Measurements from ENCODE around the gene TMEM63A. TPM values are rescaled to one million over a fixed set of nuclear protein-coding genes. Genes with fewer than 3 reads are reported as not detected.

Gene TMEM63A
- polyA plus RNA-seq, 1 donor from 2014 or later: not detected

DNA sequence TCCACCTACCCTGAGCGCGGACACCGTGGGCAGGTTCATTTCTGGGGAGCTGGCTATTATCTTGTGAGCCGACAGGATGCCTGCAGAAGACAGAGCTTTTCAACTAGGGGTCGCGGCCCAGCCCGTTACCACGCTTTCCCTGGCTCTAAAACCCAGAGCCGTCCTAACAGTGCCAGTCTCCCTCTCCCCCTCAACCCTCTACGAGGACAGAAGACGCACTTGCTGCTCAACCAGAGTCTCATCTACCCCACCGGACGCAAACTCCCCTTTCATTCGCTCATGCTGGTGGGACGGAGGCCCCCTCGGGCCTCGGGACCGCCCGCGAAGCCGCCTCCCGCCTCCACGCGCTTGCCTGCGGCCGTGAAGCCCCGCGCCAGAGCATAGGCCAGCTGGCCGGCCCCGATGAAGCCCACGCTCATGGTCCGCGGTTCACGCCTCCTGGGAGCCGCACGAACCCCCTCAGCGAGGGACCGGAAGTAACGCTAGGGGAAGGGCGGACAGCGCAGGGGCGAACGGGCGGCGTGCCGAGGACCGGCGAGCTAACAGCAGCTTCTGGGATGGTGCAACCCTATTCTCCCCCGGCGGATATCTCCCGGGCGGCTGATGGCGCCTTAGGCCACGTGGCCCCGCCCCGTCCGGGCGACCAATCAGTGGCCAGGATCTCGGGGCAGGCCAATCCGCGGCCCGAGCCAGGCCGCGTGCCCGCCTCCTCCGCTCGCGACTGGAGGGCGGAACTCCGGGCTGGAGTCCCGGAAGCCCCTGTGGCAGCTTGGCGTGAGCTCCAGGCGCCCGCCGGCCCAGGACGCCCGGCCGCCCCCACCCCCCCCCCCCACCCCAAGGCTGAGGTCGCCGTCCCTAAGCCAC, 41.7 kb upstream of the TMEM63A start, which contains the start of gene PYCR2:
PYCR2 (minus strand) TSS at position 559 of the 864 bp plus-strand sequence; CDS start at position 419, 140 bp downstream.
- Histone ChIP-seq H3K4me2 (ENCODE audit: low read length) (peak within 1 kb of the TSS; percentile 88), H3K27ac (ENCODE audit: low read length) (peak within 1 kb of the TSS; percentile 84), H3F3A (ENCODE audit: insufficient read depth, low read length, poor library complexity, severe bottlenecking) (no peaks in the 10 kb centered on the region), H3K4me3 (ENCODE audit: low read length) (peak within 1 kb of the TSS; percentile 87), H3K79me2 (replicated peaks; ENCODE audit: insufficient read depth, low read length) (peaks cover 6% of the 10 kb centered on the region), H3K36me3 (ENCODE audit: insufficient read depth, low read length) (no peaks in the 10 kb centered on the region), H3K9ac (ENCODE audit: low read length) (peak within 1 kb of the TSS; percentile 91), H2AFZ (ENCODE audit: low read depth, low read length) (peak within 1 kb of the TSS; percentile 91), H3K9me2 (ENCODE audit: insufficient read depth, low read length) (no peaks in the 10 kb centered on the region), H3K9me3 (ENCODE audit: low read length) (no peaks in the 10 kb centered on the region), H4K20me1 (ENCODE audit: insufficient read depth) (no peaks in the 10 kb centered on the region), H3K27me3 (ENCODE audit: insufficient read depth, low read depth, low read length) (no peaks in the 10 kb centered on the region)
- no peak for TF ChIP-seq TAF1 (IDR thresholded peaks at IDR 0.05; ENCODE audit: low read depth)
- TF ChIP-seq RAD21 (conservative IDR thresholded peaks at IDR 0.05): peak; percentile 50
- TF ChIP-seq MXI1 (conservative IDR thresholded peaks at IDR 0.05; ENCODE audit: poor library complexity, severe bottlenecking): peak; percentile 92
- no peak for TF ChIP-seq EZH2 (IDR thresholded peaks at IDR 0.05; ENCODE audit: borderline replicate concordance, insufficient read depth, low read length, poor library complexity, severe bottlenecking)
- peak; percentile 82 for TF ChIP-seq REST (IDR thresholded peaks at IDR 0.05; ENCODE audit: borderline replicate concordance)
- peak; percentile 93 for TF ChIP-seq POLR2AphosphoS5 (IDR thresholded peaks at IDR 0.05)
- peak; percentile 42 for TF ChIP-seq EP300 (conservative IDR thresholded peaks at IDR 0.05; ENCODE audit: poor library complexity, severe bottlenecking)
- TF ChIP-seq SMC3 (conservative IDR thresholded peaks at IDR 0.05; ENCODE audit: poor library complexity): peak; percentile 62
- TF ChIP-seq CTCF (IDR thresholded peaks at IDR 0.05; ENCODE audit: poor library complexity, severe bottlenecking): peak; percentile 30

GRCh38 chr1:225923381-225923691, 41.2 kb upstream of the TMEM63A start:
- peak overlapping the region; percentile 91 for H3K9ac ChIP-seq (ENCODE audit: low read length)
- H3K27ac ChIP-seq (ENCODE audit: low read length): peak overlapping the region; percentile 84
- no peaks in the 10 kb centered on the region for H3K36me3 ChIP-seq (ENCODE audit: insufficient read depth, low read length)
- H3K79me2 ChIP-seq (replicated peaks; ENCODE audit: insufficient read depth, low read length): peaks cover 6% of the 10 kb centered on the region
- H3K4me2 ChIP-seq (ENCODE audit: low read length): peak overlapping the region; percentile 88
- no peaks in the 10 kb centered on the region for H3K27me3 ChIP-seq (ENCODE audit: insufficient read depth, low read depth, low read length)
- peak overlapping the region; percentile 87 for H3K4me3 ChIP-seq (ENCODE audit: low read length)
- no peaks in the 10 kb centered on the region for H3K9me3 ChIP-seq (ENCODE audit: low read length)
- peak overlapping the region; percentile 91 for H2AFZ ChIP-seq (ENCODE audit: low read depth, low read length)
- no peaks in the 10 kb centered on the region for H3K9me2 ChIP-seq (ENCODE audit: insufficient read depth, low read length)
- H4K20me1 ChIP-seq (ENCODE audit: insufficient read depth): no peaks in the 10 kb centered on the region
- H3F3A ChIP-seq (ENCODE audit: insufficient read depth, low read length, poor library complexity, severe bottlenecking): no peaks in the 10 kb centered on the region
- TF ChIP-seq SMC3 (conservative IDR thresholded peaks at IDR 0.05; ENCODE audit: poor library complexity) (no peak), REST (IDR thresholded peaks at IDR 0.05; ENCODE audit: borderline replicate concordance) (no peak), TAF1 (IDR thresholded peaks at IDR 0.05; ENCODE audit: low read depth) (no peak), RAD21 (conservative IDR thresholded peaks at IDR 0.05) (no peak), EZH2 (IDR thresholded peaks at IDR 0.05; ENCODE audit: borderline replicate concordance, insufficient read depth, low read length, poor library complexity, severe bottlenecking) (no peak), POLR2AphosphoS5 (IDR thresholded peaks at IDR 0.05) (no peak), CTCF (IDR thresholded peaks at IDR 0.05; ENCODE audit: poor library complexity, severe bottlenecking) (no peak), EP300 (conservative IDR thresholded peaks at IDR 0.05; ENCODE audit: poor library complexity, severe bottlenecking) (no peak)
